Right kidney (tissue), 1 donor: ENCODE data around the gene STK24.

Experiments
- DNase-seq: peaks from one replicate; pipeline ENCODE4 v3.0.0-alpha.2; 2016

STK24 gene

DNA sequence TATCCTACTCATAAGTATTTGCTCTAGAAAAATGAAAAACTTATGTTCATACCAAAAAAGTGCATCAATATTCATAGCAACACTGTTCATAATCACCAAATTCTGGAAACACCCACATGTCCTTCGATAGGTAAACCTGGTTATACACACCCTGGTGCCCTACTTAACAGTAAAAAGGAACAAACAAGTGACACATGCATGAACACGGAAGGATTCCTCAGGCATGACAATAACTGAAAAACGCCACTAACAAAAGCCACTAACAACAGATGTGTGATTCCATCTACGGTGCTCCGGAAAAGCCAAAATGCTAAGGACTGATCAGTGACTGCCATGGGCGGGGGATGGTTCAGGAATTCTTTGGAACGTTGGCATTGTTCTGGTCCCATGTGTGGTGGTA, 65.5 kb downstream of the STK24 start:
- DNase-seq, result no peak

DNA sequence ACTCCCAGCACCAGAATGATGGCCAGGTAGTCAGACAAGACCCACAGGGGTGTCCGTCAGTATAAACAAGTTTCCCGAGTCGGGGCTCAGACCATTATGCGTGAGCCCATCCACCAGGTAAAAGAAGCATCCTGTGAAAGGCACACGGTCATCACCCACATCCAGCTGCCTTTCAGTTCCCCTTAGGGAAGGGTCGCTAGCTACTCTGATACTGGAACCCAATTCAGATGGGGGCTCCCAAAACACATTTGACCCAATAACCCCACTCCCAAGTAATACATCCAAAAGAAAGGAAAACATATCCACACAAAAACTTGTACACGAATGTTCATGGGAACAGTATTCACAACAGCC, 66.8 kb downstream of the STK24 start:
- DNase-seq, result no peak

DNA sequence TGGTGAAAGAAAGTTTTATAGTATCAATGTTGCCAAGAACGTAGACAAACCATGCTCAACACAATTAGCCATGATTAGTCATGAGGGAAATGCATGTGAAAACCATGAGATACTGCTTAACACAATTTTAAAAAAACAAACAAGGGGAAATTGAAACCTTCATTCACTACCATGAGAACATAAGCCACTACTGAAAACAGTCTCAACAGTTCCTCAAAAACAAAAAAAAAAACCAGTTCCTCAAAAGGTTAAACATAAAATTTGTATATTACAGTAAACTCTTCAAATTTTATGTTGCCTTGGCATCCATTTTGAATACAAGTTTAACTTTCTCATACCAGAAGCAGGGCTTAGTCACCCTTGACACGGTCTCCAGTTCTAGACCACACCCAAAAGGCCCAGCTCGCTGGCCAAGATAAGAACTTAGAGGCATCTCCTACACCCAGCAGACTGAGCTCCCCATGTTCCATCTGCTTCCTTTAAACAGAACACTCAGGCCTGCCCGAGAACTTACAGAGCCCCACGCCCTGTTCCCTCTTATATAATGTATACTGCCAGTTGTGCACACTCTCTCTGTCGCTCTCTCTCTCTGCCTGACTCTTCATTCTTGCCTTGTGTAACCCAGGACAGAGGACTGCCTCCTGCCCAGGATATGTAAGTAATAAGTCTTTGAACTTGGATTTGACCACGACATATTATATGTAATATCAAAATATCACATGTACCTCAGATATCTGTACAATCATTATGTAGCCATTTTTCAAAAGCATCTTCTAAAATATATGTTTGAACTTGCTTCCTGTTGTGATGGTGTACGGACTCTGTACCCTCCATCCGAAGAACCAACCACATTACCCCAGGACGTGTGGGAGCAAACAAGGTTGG, 67.4 kb downstream of the STK24 start:
- no peak for DNase-seq

DNA sequence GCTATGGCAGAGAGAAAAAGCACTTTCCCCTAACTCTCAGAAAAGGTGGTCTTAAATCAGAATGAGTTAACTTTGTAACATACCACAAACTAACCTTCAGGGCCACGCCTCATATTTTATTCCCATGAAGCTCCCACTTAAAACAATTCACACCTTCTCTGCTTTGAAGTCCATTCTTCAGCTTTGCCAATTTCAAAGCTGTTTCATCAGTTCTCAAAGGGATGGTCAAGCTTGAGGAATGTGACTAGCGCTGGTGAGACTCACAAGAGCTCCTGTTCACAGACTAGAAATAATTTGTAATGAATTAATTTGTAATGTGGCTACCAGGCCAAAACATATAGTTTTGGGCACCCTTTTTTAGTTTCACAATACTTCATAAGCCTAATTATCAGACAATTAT, 68.2 kb downstream of the STK24 start:
- DNase-seq, result no peak

DNA sequence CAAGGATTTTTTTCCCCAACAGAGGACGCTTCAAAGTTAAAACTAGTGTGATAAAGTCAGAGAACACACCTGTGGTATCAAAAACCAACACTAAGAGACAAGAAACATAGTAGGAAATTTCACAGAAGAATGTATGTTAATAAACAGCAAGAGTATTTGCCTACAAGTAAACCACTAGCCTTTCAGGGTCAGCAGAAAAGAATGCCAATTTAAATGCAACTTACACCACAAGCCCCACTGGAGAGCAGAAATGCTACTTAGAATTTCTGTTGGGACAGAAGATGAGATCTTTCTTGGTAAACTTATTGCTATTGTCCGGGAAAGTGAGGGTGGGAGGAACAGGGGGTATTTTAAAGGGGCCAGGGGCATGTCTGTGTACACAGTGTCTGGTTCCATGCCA, 68.6 kb downstream of the STK24 start:
- DNase-seq, result no peak

DNA sequence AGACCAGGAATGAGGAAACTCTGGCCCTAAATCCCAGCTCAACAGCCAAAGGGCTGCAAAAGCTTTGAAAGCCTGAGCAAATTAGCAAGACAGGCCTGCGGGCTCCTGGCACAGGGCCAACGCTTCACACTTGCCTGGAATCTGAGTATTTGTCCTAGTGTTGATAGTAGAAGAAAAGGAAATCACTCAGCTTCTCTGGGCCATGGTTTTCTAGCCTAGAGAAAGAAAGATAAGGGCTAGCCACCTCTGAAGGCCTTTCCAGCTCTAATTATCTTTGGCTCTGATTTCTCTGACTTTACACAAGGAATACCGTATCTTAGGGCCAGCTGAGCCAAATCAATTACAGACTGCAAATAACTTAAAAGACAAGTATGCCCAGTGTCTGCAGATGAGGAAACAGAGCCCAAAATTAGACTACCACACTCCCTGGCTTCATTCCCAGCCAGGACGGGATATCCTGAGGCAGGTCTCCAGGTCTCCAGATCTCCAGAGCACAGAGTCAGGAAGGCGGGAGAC, 69.6 kb downstream of the STK24 start:
- no peak for DNase-seq

DNA sequence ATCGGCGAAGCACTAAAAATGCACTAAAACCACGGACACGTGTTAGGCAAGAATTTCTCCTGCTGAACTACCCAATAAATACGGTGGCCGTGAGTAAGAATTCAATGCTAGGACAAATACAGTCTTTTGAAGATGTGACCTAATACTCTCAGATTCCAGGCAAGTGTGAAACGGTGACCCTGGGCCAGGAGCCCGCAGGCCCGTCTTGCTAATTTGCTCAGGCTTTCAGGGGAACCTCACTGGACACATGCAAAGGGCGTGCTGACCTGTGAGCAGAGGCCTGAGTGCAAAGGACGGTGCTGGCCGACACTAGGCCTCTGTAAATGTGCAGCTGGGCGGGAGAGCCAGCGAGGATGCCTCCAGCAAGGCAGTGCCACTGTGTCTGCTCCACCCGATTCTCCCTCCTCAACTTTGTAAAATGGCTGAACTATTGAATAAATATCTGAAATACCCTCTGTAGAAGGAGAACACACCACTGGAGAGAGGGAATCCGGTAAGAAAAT, 70.1 kb downstream of the STK24 start:
- no peak for DNase-seq

DNA sequence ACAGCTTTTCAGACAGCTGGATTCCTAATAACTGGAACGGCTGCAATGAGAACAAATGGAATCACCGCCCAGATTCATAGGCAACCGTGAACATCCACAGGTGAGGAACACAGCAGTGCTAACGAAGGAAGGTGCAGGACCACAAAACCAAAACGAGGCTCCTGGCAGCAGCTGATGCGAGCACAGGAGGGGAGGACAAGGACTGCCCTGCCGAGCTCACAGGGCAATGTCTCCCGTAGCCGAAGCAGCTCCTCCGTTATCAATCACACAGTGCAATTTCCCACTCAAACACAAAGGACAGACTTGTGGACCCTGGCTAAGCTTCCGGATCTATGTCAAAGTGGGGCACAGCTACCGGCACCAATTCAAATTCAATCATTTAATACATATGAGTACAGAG, 70.6 kb downstream of the STK24 start:
- DNase-seq, result no peak

DNA sequence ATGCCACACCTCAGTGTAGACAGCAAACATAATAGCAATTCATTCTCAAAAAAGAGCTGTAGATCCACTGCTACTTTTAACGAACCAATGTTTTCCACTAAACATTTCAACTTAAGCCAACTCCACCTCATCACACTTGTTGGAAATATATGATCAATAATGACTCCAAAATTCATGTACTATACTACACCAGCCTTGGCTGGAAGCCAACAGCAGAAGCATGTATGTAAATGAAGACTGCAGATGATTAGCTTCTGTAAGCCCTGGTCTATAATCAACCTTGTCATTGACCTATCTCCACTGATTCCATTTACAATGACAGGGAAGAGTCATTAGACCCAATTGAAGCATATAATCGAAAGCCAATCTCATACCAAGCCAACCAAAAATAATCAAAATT, 71.7 kb downstream of the STK24 start:
- DNase-seq, result no peak

DNA sequence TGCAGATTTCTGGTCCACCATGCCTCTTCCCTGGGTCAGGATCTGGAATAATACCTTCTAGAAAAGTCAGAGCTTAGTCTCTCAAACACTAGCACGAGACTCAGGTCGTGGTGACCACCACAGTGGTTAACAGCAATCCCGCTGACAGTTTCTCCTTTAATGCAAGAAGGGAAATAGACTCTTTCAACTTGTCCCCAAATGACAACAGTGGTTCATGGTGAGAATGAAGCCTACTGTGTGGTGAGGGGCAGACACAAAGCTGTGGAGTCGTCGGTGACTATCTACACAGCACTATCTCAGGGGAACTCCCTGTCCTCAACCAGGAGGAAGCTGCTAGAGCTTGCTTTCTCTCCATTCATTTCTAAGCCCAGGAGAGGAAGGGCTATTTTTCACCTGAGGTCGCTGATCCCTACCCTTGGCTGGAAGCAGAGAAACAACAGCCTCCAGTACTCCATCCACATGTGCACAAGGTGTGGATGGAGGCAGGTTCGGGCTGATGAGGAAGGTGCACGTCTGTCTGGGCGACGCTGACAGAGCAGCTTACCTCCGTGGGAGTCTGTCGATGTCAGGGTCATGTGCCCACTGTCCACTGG, 72.4 kb downstream of the STK24 start:
- DNase-seq, result no peak

DNA sequence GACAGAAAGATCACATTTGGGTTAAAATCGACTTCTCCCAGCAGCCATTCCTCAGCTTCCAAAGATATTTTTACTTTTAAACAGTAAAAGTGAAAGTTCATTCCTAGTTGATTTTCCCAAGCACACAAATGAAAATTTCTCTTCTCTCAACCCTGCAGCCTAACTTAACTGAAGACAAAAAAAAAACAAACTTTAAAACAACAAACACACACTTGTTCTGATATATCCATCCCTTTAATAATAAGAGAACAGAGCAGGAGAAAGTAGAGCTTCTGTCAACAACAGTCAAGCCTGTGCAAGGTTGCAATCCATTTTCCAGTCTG, 72.9 kb downstream of the STK24 start:
- DNase-seq, result no peak

DNA sequence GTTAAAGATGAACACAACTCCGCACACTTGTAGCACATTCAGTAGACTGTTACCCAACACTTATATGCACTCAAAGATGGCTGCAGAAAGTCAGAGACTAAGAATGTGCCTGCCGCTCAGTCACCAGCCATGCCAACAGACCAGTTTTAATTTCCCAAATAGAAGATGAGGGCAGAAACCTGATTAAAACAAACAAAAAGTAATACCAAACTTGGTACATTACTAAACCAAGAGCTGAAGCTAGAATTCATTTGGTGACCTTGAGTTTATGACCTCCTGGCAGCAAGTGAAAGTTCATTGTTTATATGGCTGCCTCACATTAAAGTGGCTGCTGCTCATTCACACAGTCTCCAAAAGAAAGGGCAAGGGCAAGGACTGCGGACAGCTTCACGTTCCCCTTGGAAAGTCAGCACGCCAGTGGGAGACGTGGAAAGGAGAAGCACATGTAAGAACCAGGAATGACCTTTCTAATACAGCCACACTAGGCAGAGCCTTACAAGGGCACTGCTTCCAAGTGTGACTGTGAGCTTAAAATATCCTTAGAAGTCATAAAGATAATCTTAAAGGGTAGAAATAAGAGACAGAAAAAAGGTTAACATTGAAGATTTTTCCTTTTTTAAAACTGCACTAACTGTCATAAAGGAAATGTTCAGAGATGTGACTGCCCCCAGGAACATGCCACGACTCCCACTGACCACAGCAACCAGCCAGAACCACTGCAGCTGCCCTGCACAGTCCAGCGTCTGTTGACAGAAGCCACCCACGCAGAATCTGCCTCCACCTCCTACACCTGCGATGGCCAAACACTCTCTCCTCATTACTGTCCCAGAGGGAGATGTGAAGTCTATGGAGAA, 73.5 kb downstream of the STK24 start:
- DNase-seq, result no peak

DNA sequence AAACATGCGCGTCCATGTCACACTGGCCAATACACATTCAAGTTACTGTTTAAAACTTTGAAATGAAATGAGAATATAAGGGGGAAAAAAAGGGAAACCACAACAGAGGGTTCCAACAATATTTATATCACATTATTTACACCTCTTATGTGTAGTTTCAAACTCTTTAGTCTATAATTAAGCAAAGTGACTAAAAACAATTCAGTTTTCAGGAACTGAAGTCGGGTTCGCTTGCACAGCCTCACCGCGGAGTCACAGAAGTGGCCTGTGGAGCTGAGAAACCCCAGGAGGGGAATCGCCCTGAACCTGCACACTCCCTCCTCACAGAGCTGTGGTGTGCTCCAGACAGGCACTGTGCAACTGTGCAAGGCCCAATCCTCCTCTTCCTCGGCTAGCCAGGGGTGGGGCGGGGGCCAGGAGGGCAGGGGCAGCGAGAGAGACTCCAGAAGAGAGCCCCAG, 75.9 kb downstream of the STK24 start:
- DNase-seq, result no peak

DNA sequence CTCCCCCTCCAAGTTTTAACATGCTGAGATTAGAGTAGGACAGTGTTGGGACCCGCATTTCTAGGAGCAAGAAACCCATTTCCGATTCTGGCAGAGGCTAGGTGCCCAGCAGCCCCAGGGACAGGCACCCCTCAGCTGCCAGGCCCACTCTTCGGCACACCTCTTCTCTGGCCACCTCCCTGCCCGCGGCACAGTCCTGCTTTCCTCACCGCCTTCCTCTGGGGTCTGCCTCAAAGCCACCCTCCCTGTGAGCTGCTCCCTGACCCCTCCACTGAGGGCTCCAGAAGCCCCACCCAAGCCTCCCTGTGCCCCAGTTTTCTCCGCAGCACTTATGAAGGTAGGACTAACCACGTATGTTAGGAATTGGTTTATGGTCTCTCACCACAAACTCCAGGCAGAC, 79.9 kb downstream of the STK24 start:
- DNase-seq, result no peak

DNA sequence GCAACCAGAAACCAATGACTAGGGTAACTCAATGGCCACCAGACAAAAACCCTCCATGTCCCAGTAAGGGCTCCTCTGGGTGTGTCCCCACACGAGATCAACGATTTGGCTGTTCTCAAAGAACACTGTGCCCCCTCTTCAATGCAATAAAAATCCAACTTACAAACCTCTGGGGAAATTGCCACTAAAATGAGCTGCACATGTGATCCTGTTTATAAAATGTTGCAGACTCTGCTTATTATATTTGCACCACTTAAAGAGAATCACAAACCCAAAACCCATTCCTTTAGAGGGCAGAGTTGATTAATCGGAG, 80.5 kb downstream of the STK24 start:
- no peak for DNase-seq

DNA sequence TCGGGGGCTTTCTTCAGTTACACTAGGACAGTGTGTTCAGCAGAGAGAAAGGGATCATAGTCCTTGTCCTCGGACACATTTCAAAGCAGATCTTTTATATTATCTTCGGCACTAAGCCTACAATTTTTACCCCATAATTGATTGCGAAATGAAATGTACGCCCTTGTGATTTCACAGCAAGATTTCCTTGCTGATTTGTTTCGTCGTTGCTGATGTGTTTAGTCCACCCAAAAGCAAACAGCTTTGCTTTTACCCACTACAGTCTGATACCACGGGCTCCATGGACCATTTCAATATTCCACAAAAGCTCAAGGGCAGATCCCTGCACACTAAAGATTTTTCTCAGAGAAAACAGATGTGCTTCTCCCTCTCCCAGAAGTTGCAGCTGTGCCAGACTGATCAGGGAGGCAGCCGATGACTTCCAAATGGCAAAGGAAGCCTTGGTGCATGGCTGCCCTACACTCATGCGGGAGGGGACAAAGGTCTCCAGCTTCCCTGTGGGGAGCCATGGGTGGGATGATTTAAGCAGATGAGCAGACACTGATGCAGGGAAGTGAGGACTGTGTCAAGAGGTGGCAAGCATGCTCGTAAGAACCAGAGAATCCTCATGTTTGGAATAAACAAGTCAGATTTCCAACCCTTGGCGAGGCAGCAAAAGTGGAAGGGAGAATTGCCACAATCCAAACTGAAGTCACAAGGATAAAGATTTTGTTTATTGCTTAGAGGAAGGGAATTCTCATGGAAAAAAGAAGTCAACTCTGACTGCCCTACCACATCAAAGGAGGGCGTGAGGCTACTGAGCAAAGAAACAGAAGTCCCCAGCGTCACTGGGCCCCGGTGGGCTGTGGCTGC, 81.1 kb downstream of the STK24 start:
- DNase-seq, result no peak

DNA sequence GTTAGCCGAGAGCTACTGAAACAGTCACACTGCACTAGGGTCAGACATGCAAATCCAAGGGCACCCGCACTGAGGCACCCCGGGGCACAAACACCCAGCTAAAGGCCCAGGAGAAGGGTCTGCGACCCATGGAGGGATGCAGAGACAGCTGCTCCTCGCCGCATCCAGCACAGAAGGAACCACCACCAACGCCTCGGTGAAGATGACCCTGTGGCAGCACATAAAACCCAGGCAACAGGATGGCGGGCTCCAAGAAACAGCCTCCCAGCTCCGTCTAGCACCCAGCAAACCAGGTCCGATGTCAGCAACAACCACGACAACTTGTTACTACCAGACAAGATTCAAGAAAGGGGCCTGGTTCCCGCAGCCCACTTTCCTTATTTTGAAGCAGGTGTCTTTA, 82.1 kb downstream of the STK24 start:
- no peak for DNase-seq

DNA sequence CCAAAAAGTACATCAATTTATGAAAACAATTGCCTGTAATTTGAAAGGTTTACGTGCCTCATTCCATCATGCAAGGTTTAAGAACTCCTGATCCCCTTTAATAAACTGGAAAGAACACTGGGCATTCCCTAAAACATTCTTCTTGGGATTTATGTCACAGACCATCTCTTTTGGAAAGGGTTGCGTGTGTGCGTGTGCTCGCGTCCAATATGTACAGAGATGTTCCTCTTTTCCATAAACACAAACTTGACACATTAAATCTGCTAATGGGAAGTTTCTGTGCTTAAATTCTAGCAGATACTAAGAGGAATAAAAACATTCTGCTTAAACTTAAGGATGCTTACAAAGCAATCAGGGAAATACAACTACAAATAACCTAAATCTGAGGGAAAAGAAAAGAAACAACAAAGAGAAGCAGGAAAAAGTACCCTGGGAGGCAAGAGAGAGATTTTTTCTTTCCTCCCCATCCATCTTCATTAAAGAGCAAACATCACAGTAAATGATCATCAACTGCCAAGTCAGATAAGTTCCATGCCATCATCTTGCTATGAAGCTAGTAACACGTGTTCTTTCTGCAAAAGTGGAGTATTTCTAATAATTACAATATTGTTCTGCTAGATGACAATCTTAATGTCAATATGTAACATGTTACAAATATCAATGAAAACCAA, 83.7 kb downstream of the STK24 start:
- DNase-seq, result no peak

DNA sequence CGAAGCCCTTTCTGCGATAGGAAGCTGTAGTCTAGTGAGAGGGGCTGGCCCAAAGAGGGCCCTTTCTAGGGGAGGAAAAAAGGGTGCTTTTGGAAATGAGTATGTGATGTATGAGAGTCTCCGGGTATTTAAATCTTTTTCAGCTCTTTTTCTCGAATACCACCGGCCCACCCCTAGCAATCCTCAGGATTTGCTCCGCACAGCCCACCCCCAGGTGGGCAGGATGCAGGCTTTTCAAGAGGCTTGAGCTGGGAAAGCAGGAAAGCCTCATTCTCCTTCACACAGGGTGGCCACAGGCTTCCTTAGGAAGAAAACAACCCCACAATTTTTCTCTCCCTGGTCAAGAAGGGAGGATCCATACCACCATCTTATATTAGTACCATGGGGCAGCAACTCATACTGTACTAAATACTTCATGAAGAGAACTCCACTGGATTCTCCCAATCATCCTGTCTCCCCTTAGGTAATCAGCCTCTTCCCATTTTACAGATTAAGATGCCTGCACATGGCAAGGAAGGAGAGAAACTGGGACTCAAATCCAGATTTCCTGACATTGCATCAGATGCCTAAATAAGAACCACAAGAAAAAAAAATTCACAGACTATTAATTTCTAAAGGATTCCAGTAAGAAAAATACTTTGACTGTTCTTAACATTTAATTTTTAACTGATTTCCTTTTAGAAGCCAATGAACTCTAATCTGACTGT, 84.4 kb downstream of the STK24 start:
- DNase-seq, result no peak

DNA sequence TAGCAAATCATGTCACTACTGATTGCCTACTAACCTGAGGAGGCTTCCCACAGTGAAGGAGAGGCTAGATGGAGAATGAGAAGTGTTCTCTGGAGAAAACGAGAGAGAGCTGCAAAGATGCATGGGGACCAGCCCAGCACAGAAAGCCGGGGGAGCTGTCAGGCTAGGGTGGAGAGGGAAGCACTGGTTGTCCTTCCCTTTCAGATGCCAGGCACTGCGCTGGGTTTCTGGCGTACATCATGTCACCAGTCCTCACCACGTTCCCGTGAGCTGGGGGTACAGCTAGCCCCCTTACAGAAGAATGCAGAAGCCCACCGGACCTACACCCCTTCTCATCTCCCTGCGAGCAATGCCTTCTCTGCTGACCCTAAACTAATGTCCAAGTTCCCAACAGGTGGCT, 86.0 kb downstream of the STK24 start:
- no peak for DNase-seq
